Heart left ventricle (tissue), 13 donors: Measurements from ENCODE around the gene NSMF.

ENCODE experiments used
- CTCF ChIP-seq, 12 donors: fragments of 200-600 bp; sonication (generic) in 4 of 12; IDR thresholded peaks; one replicate each; pipeline versions ENCODE4 v1.5.0 to v1.8.0; 2018 to 2022; ENCODE audit warnings: antibody characterized with exemption in 12 of 12, mild to moderate bottlenecking in 5 of 12
- POLR2A ChIP-seq, 2 donors: fragments of 450-650 bp; IDR thresholded peaks; one replicate each; pipeline ENCODE4 v1.6.1; 2017; ENCODE audit warnings: antibody characterized with exemption in 2 of 2, mild to moderate bottlenecking in 2 of 2, moderate library complexity in 2 of 2
- donor health status: ischemic (EF 13 %, LVEDD 7.1; RV severe dilation, severe dysfunction).
- donor health status: DM: no; HTN: yes; CAD: no.
- donor health status: DM: no; HTN: no; CAD: no.
- donor health status: ischemic (EF 25% LVEDD 6.9; RV normal size, moderate dysfunction).
- donor health status: ischemic (EF 25% LVEDD 5.7; RV mildly dilated, moderate dysfunction).
- donor health status: ischemic (EF 35%, LVEDD 5.7; RV mildly dilated, moderate dysfunction).
- donor health status: nonischemic (EF 11% LVEDD 7.7; RV severe dilation, severe dysfunction).
- donor health status: DM: yes; HTN: yes; CAD: no.
- donor health status: PGD.
- donor health status: ischemic (EF 29% LVEDD 5.4; RV normal size, mild dysfunction).
- donor health status: nonischemic (EF 23%, LVEDD 6.1; RV moderate dilation, normal function).

GRCh38 chr9:137502008-137502911 is 43.1 kb upstream of the NSMF start:
- no peak for TF ChIP-seq CTCF (IDR thresholded peaks at IDR 0.05)
- TF ChIP-seq POLR2A (IDR thresholded peaks at IDR 0.05) = no peak
